ENCODE measurements around the gene KAZN.

- no peak for TF ChIP-seq FOXM1 (IDR thresholded peaks at IDR 0.05; ENCODE audit: borderline replicate concordance, low read depth)
- no peak for TF ChIP-seq YY1 (IDR thresholded peaks at IDR 0.05; ENCODE audit: low read depth)
- no peak for TF ChIP-seq RAD21 (IDR thresholded peaks at IDR 0.05; ENCODE audit: low read depth)
- TF ChIP-seq TAF1 (IDR thresholded peaks at IDR 0.05; ENCODE audit: low read depth) = no peak
- no peak for TF ChIP-seq EP300 (IDR thresholded peaks at IDR 0.05; ENCODE audit: borderline replicate concordance)
- no peak for TF ChIP-seq REST (IDR thresholded peaks at IDR 0.05; ENCODE audit: low read depth)
- no peak for TF ChIP-seq USF1 (IDR thresholded peaks at IDR 0.05)
- TF ChIP-seq CEBPB (IDR thresholded peaks at IDR 0.05) = no peak
Observed at GRCh38 chr1:14549897-14550620, 48.4 kb upstream of the KAZN start.
